Smooth muscle cell (in vitro differentiated cells): Measurements from ENCODE around the gene SPON1. TPM values are rescaled to one million over a fixed set of nuclear protein-coding genes. Genes with fewer than 3 reads are reported as not detected.

Source experiments
- DNase-seq: peaks from one replicate; lab custom pipeline; 2025; ENCODE audit not compliant: unreplicated experiment; lab: John Stamatoyannopoulos, UW
- H2AFZ ChIP-seq: fragments of 200-600 bp; sonication (generic); 2 replicates; pipeline ENCODE4 v1.6.0; 2016; ENCODE audit warnings: antibody characterized with exemption, low read depth, mild to moderate bottlenecking
- H3F3A ChIP-seq: fragments of 200-600 bp; sonication (generic); 2 replicates; pipeline ENCODE4 v1.6.0; 2017; ENCODE audit warnings: antibody characterized with exemption, low read depth
- H3K27ac ChIP-seq: fragments of 200-600 bp; sonication (generic); 2 replicates; pipeline ENCODE4 v1.5.1; 2016; ENCODE audit warnings: low read depth, mild to moderate bottlenecking
- H3K27me3 ChIP-seq: fragments of 200-600 bp; sonication (generic); 2 replicates; pipeline ENCODE4 v1.6.1; 2016; ENCODE audit warnings: low read depth, mild to moderate bottlenecking
- H3K36me3 ChIP-seq: fragments of 200-600 bp; sonication (generic); 2 replicates; pipeline ENCODE4 v1.5.1; 2016; ENCODE audit warnings: low read depth
- H3K4me1 ChIP-seq: fragments of 200-600 bp; sonication (generic); 2 replicates; pipeline ENCODE4 v1.5.1; 2016; ENCODE audit warnings: low read depth
- H3K4me2 ChIP-seq: fragments of 200-600 bp; sonication (generic); 2 replicates; pipeline ENCODE4 v1.6.0; 2016; ENCODE audit warnings: mild to moderate bottlenecking
- H3K4me3 ChIP-seq: fragments of 200-600 bp; sonication (generic); 2 replicates; pipeline ENCODE4 v1.5.1; 2016; ENCODE audit warnings: mild to moderate bottlenecking
- H3K79me2 ChIP-seq: fragments of 200-600 bp; sonication (generic); 2 replicates; pipeline ENCODE4 v1.6.0; 2016; ENCODE audit warnings: low read depth, mild to moderate bottlenecking
- H3K9ac ChIP-seq: fragments of 200-600 bp; sonication (generic); 2 replicates; pipeline ENCODE4 v1.6.0; 2016; ENCODE audit warnings: low read depth
- H3K9me3 ChIP-seq: fragments of 200-600 bp; sonication (generic); replicated peaks from 2 replicates; pipeline ENCODE4 v1.5.1; 2016; ENCODE audit warnings: low read depth
- H4K20me1 ChIP-seq: fragments of 200-600 bp; sonication (generic); 2 replicates; pipeline ENCODE4 v1.6.0; 2016; ENCODE audit warnings: low read depth
- WGBS: methylation state at CpG from one replicate; pipeline ENCODE4 v1.1.7; 2016; ENCODE audit warnings: low lambda C conversion rate; 5-methylcytosine and 5-hydroxymethylcytosine counted together
- polyA plus RNA-seq: library from polyadenylated mRNA; unstranded; fragments of >200 nt; fragmentation: Nextera tagmentation; extraction: Ambion mirVana; gene quantifications from 2 replicates; pipeline ENCODE4 v1.2.1, GENCODE V29; 2016
- total RNA-seq: library from RNA; depleted of rRNA; stranded (reverse); fragments of >200 nt; gene quantifications from 2 replicates; pipeline ENCODE4 v1.2.3, GENCODE V29; 2014
- TF ChIP-seq, protein P1 (sequence below): fragments of 200-600 bp; sonication (generic); IDR thresholded peaks from 2 replicates; pipeline ENCODE4 v1.5.1; 2017; ENCODE audit warnings: borderline replicate concordance, mild to moderate bottlenecking, antibody characterized with exemption; ENCODE audit not compliant: insufficient read depth, poor library complexity, severe bottlenecking

SPON1 gene
- total and polyA plus RNA-seq, 2 experiments from 2014 or later = 38.0 to 40.6 TPM

GRCh38 chr11:14041565-14041964 lies 79.0 kb downstream of the SPON1 start:
- Histone ChIP-seq H3K79me2 (no peaks in the 10 kb centered on the region), H3F3A (no peaks in the 10 kb centered on the region), H3K27ac (no peak overlapping the region), H3K27me3 (no peaks in the 10 kb centered on the region), H3K4me2 (no peak overlapping the region), H3K9ac (no peak overlapping the region), H4K20me1 (no peaks in the 10 kb centered on the region), H2AFZ (no peak overlapping the region), H3K4me1 (no peaks in the 10 kb centered on the region), H3K9me3 (no peaks in the 10 kb centered on the region), H3K4me3 (no peak overlapping the region), H3K36me3 (no peaks in the 10 kb centered on the region)
- DNase-seq = no peak
- 96% methylated on average over 4 of the region's 4 CpGs for WGBS
- TF ChIP-seq, protein P1, sequence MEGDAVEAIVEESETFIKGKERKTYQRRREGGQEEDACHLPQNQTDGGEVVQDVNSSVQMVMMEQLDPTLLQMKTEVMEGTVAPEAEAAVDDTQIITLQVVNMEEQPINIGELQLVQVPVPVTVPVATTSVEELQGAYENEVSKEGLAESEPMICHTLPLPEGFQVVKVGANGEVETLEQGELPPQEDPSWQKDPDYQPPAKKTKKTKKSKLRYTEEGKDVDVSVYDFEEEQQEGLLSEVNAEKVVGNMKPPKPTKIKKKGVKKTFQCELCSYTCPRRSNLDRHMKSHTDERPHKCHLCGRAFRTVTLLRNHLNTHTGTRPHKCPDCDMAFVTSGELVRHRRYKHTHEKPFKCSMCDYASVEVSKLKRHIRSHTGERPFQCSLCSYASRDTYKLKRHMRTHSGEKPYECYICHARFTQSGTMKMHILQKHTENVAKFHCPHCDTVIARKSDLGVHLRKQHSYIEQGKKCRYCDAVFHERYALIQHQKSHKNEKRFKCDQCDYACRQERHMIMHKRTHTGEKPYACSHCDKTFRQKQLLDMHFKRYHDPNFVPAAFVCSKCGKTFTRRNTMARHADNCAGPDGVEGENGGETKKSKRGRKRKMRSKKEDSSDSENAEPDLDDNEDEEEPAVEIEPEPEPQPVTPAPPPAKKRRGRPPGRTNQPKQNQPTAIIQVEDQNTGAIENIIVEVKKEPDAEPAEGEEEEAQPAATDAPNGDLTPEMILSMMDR = no peak

- Histone ChIP-seq H4K20me1 (no peaks in the 10 kb centered on the region), H3K4me3 (no peak overlapping the region), H3K27ac (no peak overlapping the region), H2AFZ (no peak overlapping the region), H3K27me3 (no peaks in the 10 kb centered on the region), H3K36me3 (no peaks in the 10 kb centered on the region), H3K9ac (no peak overlapping the region), H3K9me3 (no peaks in the 10 kb centered on the region), H3K4me1 (no peaks in the 10 kb centered on the region), H3K79me2 (no peaks in the 10 kb centered on the region), H3K4me2 (no peak overlapping the region), H3F3A (no peaks in the 10 kb centered on the region)
- TF ChIP-seq, protein P1 = no peak
- no peak for DNase-seq
- whole genome bisulfite sequencing = 96% methylated on average over 4 of the region's 4 CpGs
Measured at GRCh38 chr11:14042686-14043465, 80.4 kb downstream of the SPON1 start.

- H3K27ac ChIP-seq = no peak overlapping the region
- no peak for DNase-seq
- H3K9ac ChIP-seq = no peak overlapping the region
- H3K4me3 ChIP-seq = no peak overlapping the region
- H3K9me3 ChIP-seq = no peaks in the 10 kb centered on the region
- no peaks in the 10 kb centered on the region for H4K20me1 ChIP-seq
- no peaks in the 10 kb centered on the region for H3K27me3 ChIP-seq
- no peaks in the 10 kb centered on the region for H3K36me3 ChIP-seq
- no peak overlapping the region for H2AFZ ChIP-seq
- no peaks in the 10 kb centered on the region for H3F3A ChIP-seq
- TF ChIP-seq, protein P1 = no peak
- 100% methylated on average over 3 of the region's 3 CpGs for WGBS
- no peaks in the 10 kb centered on the region for H3K4me1 ChIP-seq
- no peak overlapping the region for H3K4me2 ChIP-seq
- no peaks in the 10 kb centered on the region for H3K79me2 ChIP-seq
Measured at GRCh38 chr11:14044916-14045315, 82.4 kb downstream of the SPON1 start.

GRCh38 chr11:14045417-14045816 lies 82.9 kb downstream of the SPON1 start:
- Histone ChIP-seq H3K4me3 (no peak overlapping the region), H3K79me2 (no peaks in the 10 kb centered on the region), H3K36me3 (no peaks in the 10 kb centered on the region), H3K27me3 (no peaks in the 10 kb centered on the region), H3F3A (no peaks in the 10 kb centered on the region), H4K20me1 (no peaks in the 10 kb centered on the region), H3K27ac (no peak overlapping the region), H2AFZ (no peak overlapping the region), H3K9ac (no peak overlapping the region), H3K4me2 (no peak overlapping the region), H3K9me3 (no peaks in the 10 kb centered on the region), H3K4me1 (no peaks in the 10 kb centered on the region)
- DNase-seq = no peak
- 97% methylated on average over 2 of the region's 2 CpGs for WGBS
- TF ChIP-seq, protein P1 = no peak
